Epithelial cell of proximal tubule (primary cell): Measurements from ENCODE around the gene AOPEP. TPM values are rescaled to one million over a fixed set of nuclear protein-coding genes. Genes with fewer than 3 reads are reported as not detected.
"Not testable (repeated sequence)": the region's sequence is repeated elsewhere in the genome, so short reads cannot be mapped to it uniquely, and the experiment has no call there.

Experiments used
- DNase-seq: peaks from one replicate; pipeline ENCODE4 v3.0.0-alpha.2; 2011; ENCODE audit warnings: low read depth
- H3K4me3 ChIP-seq: 2 replicates; pipeline ENCODE4 v1.5.1; 2011; ENCODE audit warnings: low read depth, mild to moderate bottlenecking, low read length
- CTCF ChIP-seq: conservative IDR thresholded peaks from 2 replicates; pipeline ENCODE4 v1.5.1; 2012; ENCODE audit warnings: low read depth, mild to moderate bottlenecking, low read length
- total RNA-seq: library from RNA; depleted of rRNA; stranded (reverse); fragments of >200 nt; gene quantifications from 2 replicates; pipeline ENCODE4 v1.2.3, GENCODE V29; 2015

Gene AOPEP
- total RNA-seq, 1 donor from 2014 or later, result 27.0 TPM

GRCh38 chr9:94934816-94935328 is 208.4 kb downstream of the AOPEP start:
- no peak for TF ChIP-seq CTCF
- H3K4me3 ChIP-seq, result no peak overlapping the region
- DNase-seq, result no peak

- no peak overlapping the region for H3K4me3 ChIP-seq
- DNase-seq, result no peak
- no peak for TF ChIP-seq CTCF
Measured at GRCh38 chr9:94935396-94935795, 208.9 kb downstream of the AOPEP start.

- no peak for DNase-seq
- TF ChIP-seq CTCF, result no peak
- no peak overlapping the region for H3K4me3 ChIP-seq
Measured at GRCh38 chr9:94936419-94936818, 209.9 kb downstream of the AOPEP start.

GRCh38 chr9:94937214-94937903 is 210.9 kb downstream of the AOPEP start:
- DNase-seq, result no peak
- TF ChIP-seq CTCF, result no peak
- no peak overlapping the region for H3K4me3 ChIP-seq

- no peak overlapping the region for H3K4me3 ChIP-seq
- no peak for TF ChIP-seq CTCF
- no peak for DNase-seq
Measured at GRCh38 chr9:94938384-94938783, 211.9 kb downstream of the AOPEP start.

- DNase-seq, result not testable (repeated sequence)
Measured at GRCh38 chr9:94940296-94940695, 213.8 kb downstream of the AOPEP start.

GRCh38 chr9:94941211-94941875 is 214.8 kb downstream of the AOPEP start:
- no peak for DNase-seq
- H3K4me3 ChIP-seq, result no peak overlapping the region
- TF ChIP-seq CTCF, result no peak

More at GRCh38 chr9:94940296-94940695, 213.8 kb downstream of the AOPEP start:
- H3K4me3 ChIP-seq, result not testable (repeated sequence)
